ENCODE results near the gene DENND1A.

Gene DENND1A

GRCh38 chr9:123470991-123471770 is 458.7 kb downstream of the DENND1A start:
- DNase-seq (ENCODE audit: extremely low read depth, low read depth) = no peak
- TF ChIP-seq, protein P1, sequence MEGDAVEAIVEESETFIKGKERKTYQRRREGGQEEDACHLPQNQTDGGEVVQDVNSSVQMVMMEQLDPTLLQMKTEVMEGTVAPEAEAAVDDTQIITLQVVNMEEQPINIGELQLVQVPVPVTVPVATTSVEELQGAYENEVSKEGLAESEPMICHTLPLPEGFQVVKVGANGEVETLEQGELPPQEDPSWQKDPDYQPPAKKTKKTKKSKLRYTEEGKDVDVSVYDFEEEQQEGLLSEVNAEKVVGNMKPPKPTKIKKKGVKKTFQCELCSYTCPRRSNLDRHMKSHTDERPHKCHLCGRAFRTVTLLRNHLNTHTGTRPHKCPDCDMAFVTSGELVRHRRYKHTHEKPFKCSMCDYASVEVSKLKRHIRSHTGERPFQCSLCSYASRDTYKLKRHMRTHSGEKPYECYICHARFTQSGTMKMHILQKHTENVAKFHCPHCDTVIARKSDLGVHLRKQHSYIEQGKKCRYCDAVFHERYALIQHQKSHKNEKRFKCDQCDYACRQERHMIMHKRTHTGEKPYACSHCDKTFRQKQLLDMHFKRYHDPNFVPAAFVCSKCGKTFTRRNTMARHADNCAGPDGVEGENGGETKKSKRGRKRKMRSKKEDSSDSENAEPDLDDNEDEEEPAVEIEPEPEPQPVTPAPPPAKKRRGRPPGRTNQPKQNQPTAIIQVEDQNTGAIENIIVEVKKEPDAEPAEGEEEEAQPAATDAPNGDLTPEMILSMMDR (IDR thresholded peaks at IDR 0.05; ENCODE audit: low read depth, low read length) = no peak

DNA sequence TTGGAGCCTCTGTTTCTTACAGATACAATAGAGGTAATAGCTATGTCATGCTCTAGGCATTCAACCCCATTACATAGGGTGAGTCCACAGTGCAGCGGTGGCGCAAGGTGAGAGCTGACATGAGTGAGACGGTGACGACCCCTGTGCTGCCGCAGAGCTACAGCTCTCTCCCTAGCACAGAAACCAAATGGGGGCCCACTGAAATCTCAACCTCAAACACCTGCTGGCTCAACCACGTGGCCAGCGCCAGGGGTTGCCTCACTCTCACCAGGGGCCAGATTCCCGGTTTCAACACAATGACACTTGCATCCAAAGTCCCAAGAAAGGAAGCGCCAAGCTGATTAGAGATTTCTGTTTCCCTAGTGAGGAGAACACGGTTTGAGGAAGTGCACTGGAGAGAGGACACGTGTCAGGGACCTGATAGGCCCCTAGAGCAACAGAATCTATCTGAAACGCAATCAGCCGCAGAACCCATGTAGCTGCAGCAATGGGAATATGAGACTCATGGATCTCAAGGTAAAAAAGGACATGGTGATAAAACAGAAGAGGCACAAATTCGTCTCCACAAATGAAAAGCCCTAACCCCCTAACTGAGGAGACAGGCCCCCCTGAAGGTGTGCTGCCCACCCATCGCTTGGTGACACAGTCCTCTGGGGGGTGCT is 459.7 kb downstream of the DENND1A start:
- DNase-seq (ENCODE audit: extremely low read depth, low read depth) = no peak
- TF ChIP-seq, protein P1 (IDR thresholded peaks at IDR 0.05; ENCODE audit: low read depth, low read length) = no peak

- TF ChIP-seq, protein P1 (IDR thresholded peaks at IDR 0.05; ENCODE audit: low read depth, low read length) = no peak
- no peak for DNase-seq (ENCODE audit: extremely low read depth, low read depth)
Measured at GRCh38 chr9:123469282-123469681, 460.6 kb downstream of the DENND1A start.

- no peak for DNase-seq (ENCODE audit: extremely low read depth, low read depth)
- TF ChIP-seq, protein P1 (IDR thresholded peaks at IDR 0.05; ENCODE audit: low read depth, low read length) = no peak
Measured at GRCh38 chr9:123468541-123468940, 461.4 kb downstream of the DENND1A start.

DNA sequence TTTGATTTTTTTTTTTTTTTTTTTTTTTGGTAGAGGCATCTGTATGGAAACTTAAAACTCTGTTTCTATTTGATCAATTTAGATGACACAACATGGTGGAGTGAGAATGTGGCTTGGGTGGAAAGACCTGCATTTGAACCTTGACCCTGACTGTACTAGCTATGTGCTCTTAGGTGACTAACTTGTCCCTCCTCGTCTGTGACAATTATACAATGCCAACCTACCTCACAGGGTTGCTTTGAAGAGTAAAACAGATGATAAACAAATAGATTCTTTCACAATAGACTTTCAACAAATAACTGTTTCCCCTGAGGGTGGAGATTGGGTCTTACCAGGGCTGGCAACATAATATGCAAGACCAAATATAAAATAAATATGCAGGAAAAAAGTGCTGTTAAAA is 464.6 kb downstream of the DENND1A start:
- TF ChIP-seq, protein P1 (IDR thresholded peaks at IDR 0.05; ENCODE audit: low read depth, low read length) = no peak
- no peak for DNase-seq (ENCODE audit: extremely low read depth, low read depth)

- TF ChIP-seq, protein P1 (IDR thresholded peaks at IDR 0.05; ENCODE audit: low read depth, low read length) = no peak
- no peak for DNase-seq (ENCODE audit: extremely low read depth, low read depth)
Measured at GRCh38 chr9:123460091-123460490, 469.8 kb downstream of the DENND1A start.

DNA sequence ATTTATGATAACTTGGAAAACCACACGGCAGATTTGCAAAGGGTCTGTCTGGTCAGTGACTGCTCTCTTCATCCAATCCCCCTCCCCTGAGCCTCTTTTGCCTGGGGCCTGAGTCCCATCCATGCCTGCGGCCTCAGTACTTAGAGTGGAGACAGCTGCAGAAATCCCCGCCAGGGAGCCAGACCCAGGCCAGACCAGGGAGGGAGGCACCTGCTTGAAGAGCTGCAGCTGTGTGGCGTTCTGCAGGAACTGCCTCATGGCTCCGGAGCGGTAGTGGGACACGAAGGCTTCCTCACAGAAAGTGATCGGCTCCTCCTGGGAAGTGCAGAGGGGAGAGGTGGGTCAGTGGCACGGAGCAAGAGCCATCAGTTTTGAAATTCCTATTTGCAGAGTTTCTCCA is 472.3 kb downstream of the DENND1A start:
- TF ChIP-seq, protein P1 (IDR thresholded peaks at IDR 0.05; ENCODE audit: low read depth, low read length) = no peak

More for the DNA sequence above, 472.3 kb downstream of the DENND1A start:
- DNase-seq (ENCODE audit: extremely low read depth, low read depth) = no peak
